Sigmoid colon (tissue), 4 donors: Measurements from ENCODE around the gene ADAM33.

Experiments used
- CTCF ChIP-seq, 4 experiments: fragments of 450-650 bp in 3 of 4; fragments of 200-600 bp in 1 of 4; IDR thresholded peaks; one replicate each; pipeline ENCODE4 v1.5.1; 2016 to 2019; ENCODE audit warnings: antibody characterized with exemption in 4 of 4, mild to moderate bottlenecking in 3 of 4, moderate library complexity in 2 of 4
- EP300 ChIP-seq, 4 donors: sonication (generic); formaldehyde crosslinking; IDR thresholded peaks; one replicate each; pipeline ENCODE4 v1.6.1; 2017; ENCODE audit warnings: antibody characterized with exemption in 4 of 4
- POLR2AphosphoS5 ChIP-seq, 4 donors: sonication (generic); formaldehyde crosslinking; IDR thresholded peaks; one replicate each; pipeline ENCODE4 v1.6.1; 2017; ENCODE audit warnings: antibody characterized with exemption in 4 of 4

GRCh38 chr20:3701061-3701998, 19.5 kb upstream of the ADAM33 start:
- TF ChIP-seq CTCF (IDR thresholded peaks at IDR 0.05) (no peak), EP300 (IDR thresholded peaks at IDR 0.05) (no peak), POLR2AphosphoS5 (IDR thresholded peaks at IDR 0.05) (no peak)
